Gastroesophageal sphincter (tissue), 4 donors: ENCODE measurements around the gene EXPH5. TPM values are rescaled to one million over a fixed set of nuclear protein-coding genes. Genes with fewer than 3 reads are reported as not detected.
"Not testable (repeated sequence)": the region's sequence is repeated elsewhere in the genome, so short reads cannot be mapped to it uniquely, and the experiment has no call there.

Source experiments
- ATAC-seq: fragments of 150-250 bp; one replicate; pipeline ENCODE4 v1.9.1; 2016; ENCODE audit warnings: mild to moderate bottlenecking, moderate library complexity
- H3K27ac ChIP-seq, 4 donors: fragments of 200-600 bp; sonication (generic) in 3 of 4; 1 replicate in 3 of 4; 2 replicates in 1 of 4; pipeline ENCODE4 v1.5.1; 2016 to 2019
- H3K27me3 ChIP-seq: fragments of 200-600 bp; sonication (generic); one replicate; pipeline ENCODE4 v1.5.1; 2019
- H3K36me3 ChIP-seq, 2 donors: fragments of 200-600 bp; sonication (generic); one replicate each; pipeline ENCODE4 v1.5.1; 2019; ENCODE audit warnings: control low read depth in 1 of 2
- H3K4me1 ChIP-seq, 3 donors: fragments of 200-600 bp; sonication (generic); 1 replicate in 2 of 3; 2 replicates in 1 of 3; pipeline ENCODE4 v1.5.1; 2016 to 2019; ENCODE audit warnings: control low read depth in 2 of 3
- H3K4me3 ChIP-seq, 2 donors: fragments of 200-600 bp; sonication (generic); one replicate each; pipeline ENCODE4 v1.5.1; 2019; ENCODE audit warnings: mild to moderate bottlenecking in 1 of 2, moderate library complexity in 1 of 2
- H3K9me3 ChIP-seq, 3 donors: fragments of 200-600 bp; sonication (generic); one replicate each; pipeline ENCODE4 v1.5.1; 2017 to 2019; ENCODE audit warnings: control low read depth in 2 of 3
- EP300 ChIP-seq: sonication (generic); formaldehyde crosslinking; IDR thresholded peaks from one replicate; pipeline ENCODE4 v1.6.1; 2017; ENCODE audit warnings: antibody characterized with exemption, mild to moderate bottlenecking
- POLR2A ChIP-seq, 2 donors: fragments of 450-650 bp; IDR thresholded peaks; one replicate each; pipeline ENCODE4 v1.6.1; 2017; ENCODE audit warnings: antibody characterized with exemption in 2 of 2, mild to moderate bottlenecking in 2 of 2, moderate library complexity in 1 of 2
- POLR2AphosphoS5 ChIP-seq: sonication (generic); formaldehyde crosslinking; IDR thresholded peaks from one replicate; pipeline ENCODE4 v1.6.1; 2017; ENCODE audit warnings: antibody characterized with exemption
- WGBS, 2 donors: methylation state at CpG; one replicate each; pipeline ENCODE4 v1.1.5; 2018; ENCODE audit warnings: low coverage in 1 of 2; 5-methylcytosine and 5-hydroxymethylcytosine counted together
- total RNA-seq, 4 donors: library from RNA; depleted of rRNA; stranded (reverse); fragments of >200 nt; gene quantifications; one replicate each; pipeline ENCODE4 v1.1.0, GENCODE V29; 2016
- TF ChIP-seq, protein P1 (sequence below), 4 experiments: fragments of 200-600 bp in 2 of 4; fragments of 450-650 bp in 2 of 4; sonication (generic) in 1 of 4; IDR thresholded peaks; one replicate each; pipeline ENCODE4 v1.5.1; 2017 to 2019; ENCODE audit warnings: antibody characterized with exemption in 4 of 4, mild to moderate bottlenecking in 2 of 4, moderate library complexity in 2 of 4

The EXPH5 gene
- total RNA-seq, 4 donors from 2014 or later, result 1.1 to 4.8 (median 4.0) TPM

DNA sequence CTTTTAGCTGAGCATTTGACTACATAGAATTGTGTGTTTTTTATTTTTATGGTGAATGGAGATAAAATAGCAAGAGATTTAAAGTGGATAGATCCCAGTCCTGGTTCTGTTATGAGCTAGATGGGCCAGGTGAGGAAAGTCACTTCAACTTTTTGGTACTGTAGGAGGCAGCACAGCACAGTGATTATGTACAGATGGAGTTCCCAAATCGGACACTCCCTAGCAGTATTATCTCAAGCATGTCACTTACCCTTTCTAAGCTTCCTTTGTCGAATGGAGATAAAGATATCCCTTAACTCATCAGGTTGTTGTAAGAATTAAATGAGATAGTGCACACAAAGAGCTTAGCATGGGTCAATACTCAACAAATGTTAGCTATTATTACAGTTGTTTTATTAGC, 5.3 kb downstream of the EXPH5 start:
- Histone ChIP-seq H3K27me3 (no peaks in the 10 kb centered on the region), H3K27ac (no peak overlapping the region), H3K36me3 (no peaks in the 10 kb centered on the region), H3K4me1 (peaks cover 0 to 9% (median 0%) of the 10 kb centered on the region in 3 donors), H3K9me3 (no peaks in the 10 kb centered on the region), H3K4me3 (no peak overlapping the region)
- WGBS, 2 donors, result 63 to 76% methylated on average over 2 of the region's 2 CpGs
- no peak for TF ChIP-seq EP300
- no peak for ATAC-seq

DNA sequence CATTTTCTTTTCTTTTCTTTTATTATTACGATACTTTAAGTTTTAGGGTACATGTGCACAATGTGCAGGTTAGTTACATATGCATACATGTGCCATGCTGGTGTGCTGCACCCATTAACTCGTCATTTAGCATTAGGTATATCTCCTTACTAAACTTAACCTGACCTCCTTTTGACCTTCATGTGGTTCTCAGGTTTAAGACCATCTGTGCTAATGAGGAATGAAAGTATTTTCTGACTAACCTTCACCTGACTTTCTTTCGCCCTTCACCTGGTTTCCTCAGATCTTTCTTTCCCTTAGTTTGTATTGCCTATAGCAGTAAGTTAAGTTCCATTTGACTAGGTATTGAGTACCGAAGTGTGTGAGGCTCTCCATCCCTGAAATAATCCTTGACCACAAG, 6.5 kb downstream of the EXPH5 start:
- TF ChIP-seq POLR2AphosphoS5, result no peak
- no peak for TF ChIP-seq POLR2A (IDR thresholded peaks at IDR 0.05)
- TF ChIP-seq, protein P1, sequence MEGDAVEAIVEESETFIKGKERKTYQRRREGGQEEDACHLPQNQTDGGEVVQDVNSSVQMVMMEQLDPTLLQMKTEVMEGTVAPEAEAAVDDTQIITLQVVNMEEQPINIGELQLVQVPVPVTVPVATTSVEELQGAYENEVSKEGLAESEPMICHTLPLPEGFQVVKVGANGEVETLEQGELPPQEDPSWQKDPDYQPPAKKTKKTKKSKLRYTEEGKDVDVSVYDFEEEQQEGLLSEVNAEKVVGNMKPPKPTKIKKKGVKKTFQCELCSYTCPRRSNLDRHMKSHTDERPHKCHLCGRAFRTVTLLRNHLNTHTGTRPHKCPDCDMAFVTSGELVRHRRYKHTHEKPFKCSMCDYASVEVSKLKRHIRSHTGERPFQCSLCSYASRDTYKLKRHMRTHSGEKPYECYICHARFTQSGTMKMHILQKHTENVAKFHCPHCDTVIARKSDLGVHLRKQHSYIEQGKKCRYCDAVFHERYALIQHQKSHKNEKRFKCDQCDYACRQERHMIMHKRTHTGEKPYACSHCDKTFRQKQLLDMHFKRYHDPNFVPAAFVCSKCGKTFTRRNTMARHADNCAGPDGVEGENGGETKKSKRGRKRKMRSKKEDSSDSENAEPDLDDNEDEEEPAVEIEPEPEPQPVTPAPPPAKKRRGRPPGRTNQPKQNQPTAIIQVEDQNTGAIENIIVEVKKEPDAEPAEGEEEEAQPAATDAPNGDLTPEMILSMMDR (IDR thresholded peaks at IDR 0.05), result no peak
- TF ChIP-seq EP300, result no peak
- no peak overlapping the region for H3K27ac ChIP-seq
- H3K4me3 ChIP-seq, result no peak overlapping the region
- H3K36me3 ChIP-seq, result no peaks in the 10 kb centered on the region
- H3K27me3 ChIP-seq, result no peaks in the 10 kb centered on the region
- no peaks in the 10 kb centered on the region for H3K4me1 ChIP-seq
- no peak for ATAC-seq
- H3K9me3 ChIP-seq, result no peaks in the 10 kb centered on the region
- WGBS, 2 donors, result 92 to 96% methylated on average over 2 to 4 of the region's 4 CpGs

DNA sequence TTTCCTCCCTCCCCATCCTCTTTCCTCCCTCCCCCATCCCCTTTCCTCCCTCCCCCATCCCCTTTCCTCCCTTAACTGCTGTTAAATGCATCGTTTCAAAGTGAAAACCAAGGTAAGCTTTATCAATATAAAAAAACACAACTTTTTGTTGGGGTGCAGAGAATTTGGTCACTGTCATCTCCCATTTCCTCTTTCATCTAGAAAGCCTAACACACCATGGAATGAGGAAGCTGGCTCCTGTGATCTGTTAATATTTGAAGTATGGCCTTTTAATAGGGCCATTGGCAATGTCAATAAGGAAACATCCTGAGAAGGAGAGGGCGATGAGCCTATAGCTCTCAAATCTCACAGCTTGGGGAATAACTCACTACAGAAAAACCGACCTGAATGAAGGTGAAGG, 7.0 kb downstream of the EXPH5 start:
- Histone ChIP-seq H3K27ac (no peak overlapping the region), H3K4me1 (no peaks in the 10 kb centered on the region), H3K4me3 (no peak overlapping the region), H3K27me3 (no peaks in the 10 kb centered on the region), H3K36me3 (no peaks in the 10 kb centered on the region), H3K9me3 (no peaks in the 10 kb centered on the region)
- TF ChIP-seq POLR2A (IDR thresholded peaks at IDR 0.05), result no peak
- no peak for ATAC-seq
- WGBS, 2 donors, result 71 to 89% methylated on average over 1 to 2 of the region's 3 CpGs

DNA sequence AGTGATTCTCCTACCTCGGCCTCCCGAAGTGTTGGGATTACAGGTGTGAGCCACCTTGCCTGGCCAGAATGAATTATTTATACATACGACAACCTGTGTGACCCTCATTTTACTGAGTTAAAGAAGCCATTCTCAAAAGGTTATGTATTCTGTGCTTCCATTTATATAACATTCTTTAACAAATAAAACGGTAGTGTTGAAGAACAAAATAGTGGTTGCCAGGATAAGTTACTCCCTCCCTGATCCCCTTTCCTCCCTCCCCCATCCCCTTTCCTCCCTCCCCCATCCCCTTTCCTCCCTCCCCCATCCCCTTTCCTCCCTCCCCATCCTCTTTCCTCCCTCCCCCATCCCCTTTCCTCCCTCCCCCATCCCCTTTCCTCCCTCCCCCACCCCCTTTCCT, 7.4 kb downstream of the EXPH5 start:
- ATAC-seq, result not testable (repeated sequence)
- 88 to 96% methylated on average over 4 of the region's 4 CpGs for WGBS, 2 donors

DNA sequence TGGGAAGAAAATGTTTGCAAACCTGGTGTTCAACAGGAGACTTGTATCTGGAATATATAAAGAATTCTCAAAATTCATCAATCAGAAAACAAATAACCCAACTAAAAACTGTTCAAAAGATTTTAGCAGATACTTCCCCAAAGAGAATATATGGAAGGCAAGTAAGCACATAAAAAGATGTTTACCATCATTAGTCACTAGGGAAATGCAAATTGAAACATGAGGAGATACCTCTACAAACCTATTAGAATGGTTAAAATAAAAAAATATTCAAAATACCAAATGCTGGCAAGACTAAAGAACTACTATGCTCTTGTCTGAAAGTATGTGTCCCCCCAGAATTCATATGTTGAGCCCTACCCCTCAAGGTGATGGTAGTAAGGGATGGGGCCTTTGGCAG, 8.6 kb downstream of the EXPH5 start:
- H3K27ac ChIP-seq, result no peak overlapping the region
- H3K4me1 ChIP-seq, result no peaks in the 10 kb centered on the region
- no peak overlapping the region for H3K4me3 ChIP-seq
- TF ChIP-seq, protein P1 (IDR thresholded peaks at IDR 0.05), result no peak
- TF ChIP-seq POLR2AphosphoS5, result no peak
- no peak for TF ChIP-seq POLR2A (IDR thresholded peaks at IDR 0.05)
- no peak for TF ChIP-seq EP300
- H3K9me3 ChIP-seq, result no peaks in the 10 kb centered on the region
- H3K36me3 ChIP-seq, result no peaks in the 10 kb centered on the region
- no peaks in the 10 kb centered on the region for H3K27me3 ChIP-seq
- ATAC-seq, result no peak

More for the DNA sequence above, 7.4 kb downstream of the EXPH5 start:
- H3K27ac ChIP-seq, H3K27me3 ChIP-seq, H3K4me3 ChIP-seq, H3K36me3 ChIP-seq, H3K9me3 ChIP-seq, H3K4me1 ChIP-seq: not testable (repeated sequence)

DNA sequence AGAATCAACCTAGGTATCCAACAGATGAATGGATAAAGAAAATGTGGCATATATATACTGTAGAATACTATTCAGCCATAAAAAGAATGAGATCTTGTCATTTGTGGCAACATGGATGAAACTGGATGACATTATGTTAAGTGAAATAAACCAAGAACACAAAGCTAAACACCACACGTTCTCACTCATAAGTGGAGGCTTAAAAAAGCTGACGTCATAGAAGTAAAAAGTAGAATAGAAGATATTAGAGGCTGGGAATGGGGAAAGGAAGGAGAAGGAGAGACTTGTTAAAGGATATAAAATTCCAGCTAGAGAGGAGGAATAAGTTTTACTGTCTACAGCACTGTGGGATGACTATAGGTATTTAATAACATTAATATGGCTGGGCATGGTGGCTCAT, 12.9 kb downstream of the EXPH5 start:
- no peaks in the 10 kb centered on the region for H3K9me3 ChIP-seq
- ATAC-seq, result no peak
- 85% methylated on average over 2 of the region's 2 CpGs for WGBS, 2 donors
- TF ChIP-seq EP300, result no peak
- TF ChIP-seq, protein P1 (IDR thresholded peaks at IDR 0.05), result no peak
- TF ChIP-seq POLR2A (IDR thresholded peaks at IDR 0.05), result no peak
- no peak for TF ChIP-seq POLR2AphosphoS5
- H3K4me1 ChIP-seq, result no peaks in the 10 kb centered on the region
- no peaks in the 10 kb centered on the region for H3K36me3 ChIP-seq
- no peak overlapping the region for H3K4me3 ChIP-seq
- no peaks in the 10 kb centered on the region for H3K27me3 ChIP-seq
- no peak overlapping the region for H3K27ac ChIP-seq

DNA sequence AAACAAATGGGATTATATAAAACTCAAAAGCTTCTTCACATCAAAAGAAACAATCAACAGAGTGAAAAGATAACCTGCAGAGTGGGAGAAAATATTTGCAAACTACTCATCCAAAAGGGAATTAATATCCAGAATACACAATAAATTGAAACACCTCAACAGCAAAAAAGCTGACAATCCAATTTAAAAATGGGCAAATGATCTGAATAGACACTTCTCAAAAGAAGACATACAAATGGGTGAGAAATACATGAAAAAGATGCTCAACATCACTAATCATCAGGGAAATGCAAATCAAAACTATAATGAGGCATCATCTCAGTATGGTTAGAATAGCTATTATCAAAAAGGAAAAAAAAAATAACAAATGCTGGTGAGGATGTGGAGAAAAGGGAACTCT, 13.5 kb downstream of the EXPH5 start:
- Histone ChIP-seq H3K4me3 (no peak overlapping the region), H3K27me3 (no peaks in the 10 kb centered on the region), H3K4me1 (no peaks in the 10 kb centered on the region), H3K9me3 (no peaks in the 10 kb centered on the region), H3K27ac (no peak overlapping the region), H3K36me3 (no peaks in the 10 kb centered on the region)
- TF ChIP-seq EP300 (no peak), POLR2AphosphoS5 (no peak), POLR2A (IDR thresholded peaks at IDR 0.05) (no peak)
- TF ChIP-seq, protein P1 (IDR thresholded peaks at IDR 0.05), result no peak
- ATAC-seq, result no peak
